Lung (tissue), 12 donors: ENCODE results near the gene E4F1. TPM values are rescaled to one million over a fixed set of nuclear protein-coding genes. Genes with fewer than 3 reads are reported as not detected.

Experiments
- ATAC-seq: fragments of 200-7000 bp; cut with Tn5 transposase; one replicate; pipeline ENCODE4 v1.9.1; 2020; ENCODE audit warnings: moderate number of reproducible peaks; ENCODE audit not compliant: insufficient read depth, low FRiP score
- DNase-seq, 3 donors: peaks; one replicate each; pipeline ENCODE4 v3.0.0-alpha.2; 2013 to 2017
- H3K27ac ChIP-seq, 2 donors: one replicate each; pipeline ENCODE4 v1.5.1; 2013; ENCODE audit warnings: mild to moderate bottlenecking in 2 of 2, moderate library complexity in 2 of 2, control low read depth in 1 of 2, inconsistent platforms in 1 of 2, low read depth in 1 of 2, low read length in 1 of 2
- H3K27me3 ChIP-seq, 3 donors: one replicate each; pipeline ENCODE4 v1.5.1; 2013; ENCODE audit warnings: low read length in 2 of 3; ENCODE audit not compliant: control insufficient read depth in 3 of 3, insufficient read depth in 3 of 3
- H3K36me3 ChIP-seq, 4 donors: one replicate each; pipeline ENCODE4 v1.5.1; 2013; ENCODE audit warnings: low read length in 4 of 4, mild to moderate bottlenecking in 1 of 4, moderate library complexity in 1 of 4; ENCODE audit not compliant: control insufficient read depth in 4 of 4, insufficient read depth in 4 of 4
- H3K4me1 ChIP-seq, 5 donors: one replicate each; pipeline ENCODE4 v1.5.1; 2013; ENCODE audit warnings: low read length in 5 of 5, mild to moderate bottlenecking in 2 of 5, moderate library complexity in 1 of 5; ENCODE audit not compliant: control insufficient read depth in 5 of 5, insufficient read depth in 5 of 5
- H3K4me3 ChIP-seq: one replicate; pipeline ENCODE4 v1.5.1; 2013; ENCODE audit warnings: mild to moderate bottlenecking, control low read depth, moderate library complexity
- H3K9ac ChIP-seq, 2 donors: one replicate each; pipeline ENCODE4 v1.5.1; 2013; ENCODE audit warnings: low read length in 2 of 2, control low read depth in 1 of 2; ENCODE audit not compliant: insufficient read depth in 1 of 2
- H3K9me3 ChIP-seq, 4 donors: one replicate each; pipeline ENCODE4 v1.5.1; 2013; ENCODE audit warnings: low read length in 3 of 4, mild to moderate bottlenecking in 1 of 4, moderate library complexity in 1 of 4; ENCODE audit not compliant: control insufficient read depth in 4 of 4, insufficient read depth in 3 of 4
- WGBS, 2 donors: extraction: QIAGEN DNeasy Blood & Tissue Kit; methylation state at CpG; one replicate each; pipeline ENCODE4 v1.1.7; 2013; 5-methylcytosine and 5-hydroxymethylcytosine counted together
- polyA plus RNA-seq, 2 donors: library from polyadenylated mRNA; stranded (reverse); fragments of 200-250 nt; gene quantifications; one replicate each; pipeline ENCODE4 v1.2.1, GENCODE V29; 2013
- total RNA-seq, 2 donors: library from RNA; depleted of rRNA in 1 of 2; stranded (reverse); fragments of >200 nt in 1 of 2; gene quantifications; one replicate each; pipeline ENCODE4 v1.2.1, GENCODE V29; 2014 to 2021
- TF ChIP-seq, protein P1 (sequence below): IDR thresholded peaks from 2 replicates; pipeline ENCODE4 v1.5.1; 2012; ENCODE audit warnings: mild to moderate bottlenecking; ENCODE audit errors: control extremely low read depth, extremely low read depth
- donor health status: control.
- donor health status: control.
- donor health status: Bipolar disorder and iron deficiency.
- donor health status: healthy.
- donor health status: DM: yes; HTN: yes; CAD: no.

The E4F1 gene
- total and polyA plus RNA-seq, 4 donors: 21.0 to 30.2 (median 24.8) TPM

DNA sequence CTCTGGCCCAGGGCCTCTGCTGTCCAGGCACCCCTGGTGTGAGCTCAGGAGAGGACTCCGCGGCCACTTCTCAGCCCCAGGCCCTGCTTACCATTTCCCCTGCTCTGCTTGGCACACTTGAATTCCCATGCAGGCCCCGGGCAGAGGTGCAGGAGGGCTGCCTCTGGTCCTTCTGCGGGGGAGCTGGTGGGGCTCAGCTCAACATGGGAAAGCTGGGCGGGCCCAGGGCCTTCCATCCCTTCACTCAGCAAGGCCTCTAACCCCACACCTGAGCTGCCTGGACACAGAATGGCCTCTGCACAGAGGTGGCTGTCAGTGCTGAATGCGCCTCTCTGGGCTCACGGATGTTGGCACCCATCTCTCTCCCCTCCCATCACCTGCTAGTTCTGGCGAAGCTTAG lies 57.1 kb downstream of the E4F1 start:
- Histone ChIP-seq H3K36me3 (peaks cover 0 to 56% (median 0%) of the 10 kb centered on the region in 4 donors), H3K27ac (no peak overlapping the region), H3K27me3 (no peaks in the 10 kb centered on the region), H3K4me1 (no peaks in the 10 kb centered on the region), H3K9me3 (no peaks in the 10 kb centered on the region), H3K9ac (no peak overlapping the region), H3K4me3 (no peak overlapping the region)
- no peak for ATAC-seq
- no peak for DNase-seq
- 93 to 94% methylated on average over 8 of the region's 8 CpGs for WGBS, 2 donors
- TF ChIP-seq, protein P1, sequence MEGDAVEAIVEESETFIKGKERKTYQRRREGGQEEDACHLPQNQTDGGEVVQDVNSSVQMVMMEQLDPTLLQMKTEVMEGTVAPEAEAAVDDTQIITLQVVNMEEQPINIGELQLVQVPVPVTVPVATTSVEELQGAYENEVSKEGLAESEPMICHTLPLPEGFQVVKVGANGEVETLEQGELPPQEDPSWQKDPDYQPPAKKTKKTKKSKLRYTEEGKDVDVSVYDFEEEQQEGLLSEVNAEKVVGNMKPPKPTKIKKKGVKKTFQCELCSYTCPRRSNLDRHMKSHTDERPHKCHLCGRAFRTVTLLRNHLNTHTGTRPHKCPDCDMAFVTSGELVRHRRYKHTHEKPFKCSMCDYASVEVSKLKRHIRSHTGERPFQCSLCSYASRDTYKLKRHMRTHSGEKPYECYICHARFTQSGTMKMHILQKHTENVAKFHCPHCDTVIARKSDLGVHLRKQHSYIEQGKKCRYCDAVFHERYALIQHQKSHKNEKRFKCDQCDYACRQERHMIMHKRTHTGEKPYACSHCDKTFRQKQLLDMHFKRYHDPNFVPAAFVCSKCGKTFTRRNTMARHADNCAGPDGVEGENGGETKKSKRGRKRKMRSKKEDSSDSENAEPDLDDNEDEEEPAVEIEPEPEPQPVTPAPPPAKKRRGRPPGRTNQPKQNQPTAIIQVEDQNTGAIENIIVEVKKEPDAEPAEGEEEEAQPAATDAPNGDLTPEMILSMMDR: no peak

DNA sequence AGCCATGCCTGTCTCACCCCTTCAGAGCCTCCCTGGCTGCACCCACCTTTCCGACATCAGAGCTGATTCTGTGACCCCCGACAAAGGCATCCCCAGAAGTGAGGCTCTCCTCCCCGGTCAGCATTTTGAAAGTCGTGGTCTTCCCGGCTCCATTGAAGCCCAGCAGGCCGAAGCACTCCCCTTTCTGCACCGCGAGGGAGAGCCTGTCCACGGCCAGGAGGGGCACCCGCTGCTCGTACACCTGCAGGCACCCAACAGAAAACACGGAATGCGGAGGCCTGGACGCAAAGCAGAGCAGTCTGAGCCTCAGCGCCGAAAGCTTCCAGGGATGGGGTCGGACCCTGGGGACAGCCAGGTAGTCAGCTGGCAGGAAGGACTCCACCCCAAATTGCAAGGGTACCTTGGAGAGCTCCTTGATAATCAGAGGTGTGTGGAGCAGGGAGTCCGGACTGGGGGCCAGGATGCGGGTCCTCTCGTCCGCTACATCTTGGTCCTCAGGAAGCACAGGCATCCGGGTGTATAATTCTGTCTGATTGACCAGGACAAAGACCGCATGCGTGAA lies 57.7 kb downstream of the E4F1 start:
- Histone ChIP-seq H3K9ac (no peak overlapping the region), H3K9me3 (no peaks in the 10 kb centered on the region), H3K27ac (no peak overlapping the region), H3K36me3 (peaks cover 0 to 62% (median 0%) of the 10 kb centered on the region in 4 donors), H3K4me1 (no peaks in the 10 kb centered on the region), H3K4me3 (no peak overlapping the region), H3K27me3 (no peaks in the 10 kb centered on the region)
- 88 to 91% methylated on average over 24 of the region's 24 CpGs for WGBS, 2 donors
- TF ChIP-seq, protein P1: no peak
- ATAC-seq (no peak), DNase-seq (no peak)

DNA sequence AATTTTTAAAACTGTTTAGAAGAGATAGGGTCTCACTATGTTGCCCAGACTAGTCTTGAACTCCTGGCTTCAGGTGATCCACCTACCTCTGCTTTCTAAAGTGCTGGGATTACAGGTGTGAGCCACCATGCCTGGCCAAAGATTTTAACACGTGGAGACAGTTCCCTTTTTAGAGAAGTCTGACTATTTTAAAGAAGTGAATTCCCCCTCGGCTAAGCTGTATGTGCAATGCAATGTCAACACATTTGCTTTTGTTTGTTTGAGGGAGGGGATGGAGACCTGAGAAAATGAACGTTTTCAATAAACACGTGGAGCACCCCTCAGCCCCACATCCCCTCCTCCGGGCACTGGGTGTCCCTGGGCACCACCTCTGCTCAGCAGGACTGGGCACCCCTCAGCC lies 58.9 kb downstream of the E4F1 start:
- H3K9me3 ChIP-seq: no peaks in the 10 kb centered on the region
- H3K27me3 ChIP-seq: no peaks in the 10 kb centered on the region
- H3K27ac ChIP-seq: no peak overlapping the region
- no peaks in the 10 kb centered on the region for H3K4me1 ChIP-seq
- DNase-seq (no peak), ATAC-seq (no peak)
- TF ChIP-seq, protein P1: no peak
- no peak overlapping the region for H3K9ac ChIP-seq
- no peak overlapping the region for H3K4me3 ChIP-seq
- peaks cover 0 to 63% (median 0%) of the 10 kb centered on the region in 4 donors for H3K36me3 ChIP-seq
- 63 to 68% methylated on average over 5 of the region's 5 CpGs for WGBS, 2 donors

DNA sequence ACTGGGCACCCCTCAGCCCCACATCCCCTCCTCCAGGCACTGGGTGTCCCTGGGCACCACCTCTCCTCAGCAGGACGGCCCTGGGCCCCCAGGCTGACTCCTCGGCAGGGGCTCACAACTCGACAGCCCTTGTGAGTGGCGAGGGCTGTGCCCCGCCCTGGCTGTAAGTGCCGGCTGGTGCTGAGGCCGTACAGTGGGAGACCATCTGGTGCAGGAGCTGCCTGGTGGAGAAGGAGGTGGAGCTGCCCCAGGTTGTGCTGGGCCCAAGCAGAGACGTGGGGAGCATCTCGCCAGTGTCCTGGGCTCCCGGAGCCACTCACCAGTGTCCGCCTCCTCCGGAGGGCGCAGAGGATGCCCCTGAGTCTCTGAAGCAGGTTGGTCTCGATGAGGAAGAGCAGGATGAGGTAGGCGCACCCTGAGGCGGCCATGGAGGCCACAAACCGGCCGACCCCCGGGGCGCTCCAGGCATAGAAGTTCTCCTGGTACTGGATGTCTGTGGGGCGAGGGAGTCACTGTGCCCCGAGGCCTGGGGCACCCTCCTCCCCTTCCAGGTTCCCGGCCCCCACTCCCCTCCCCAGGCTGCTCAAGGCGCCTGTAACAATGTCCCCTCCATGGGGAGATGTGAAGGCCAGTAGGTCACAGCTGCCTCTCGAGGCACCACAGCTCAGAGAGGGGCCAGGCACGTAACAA lies 59.6 kb downstream of the E4F1 start:
- H3K9me3 ChIP-seq: no peaks in the 10 kb centered on the region
- H3K4me1 ChIP-seq: no peaks in the 10 kb centered on the region
- no peak for ATAC-seq
- WGBS, 2 donors: 89 to 96% methylated on average over 24 to 26 of the region's 26 CpGs
- TF ChIP-seq, protein P1: no peak
- no peak overlapping the region for H3K4me3 ChIP-seq
- DNase-seq: no peak
- no peak overlapping the region for H3K27ac ChIP-seq
- H3K36me3 ChIP-seq: peaks cover 0 to 61% (median 0%) of the 10 kb centered on the region in 4 donors
- H3K9ac ChIP-seq: no peak overlapping the region
- H3K27me3 ChIP-seq: no peaks in the 10 kb centered on the region
